Bladder microvascular endothelial cell (primary cell): Measurements from ENCODE around the gene ABLIM2. TPM values are rescaled to one million over a fixed set of nuclear protein-coding genes. Genes with fewer than 3 reads are reported as not detected.

Source experiments
- total RNA-seq: library from RNA; depleted of rRNA; stranded (reverse); fragments of >200 nt; gene quantifications from 2 replicates; pipeline ENCODE4 v1.2.3, GENCODE V29; 2014

The ABLIM2 gene
- total RNA-seq: 6.6 and 6.7 TPM in 2 replicates

GRCh38 chr4:8158710-8159536 lies at the start of gene ABLIM2:
ABLIM2 (minus strand) TSS chr4:8158813; CDS start chr4:8158689, 124 bp downstream.

DNA sequence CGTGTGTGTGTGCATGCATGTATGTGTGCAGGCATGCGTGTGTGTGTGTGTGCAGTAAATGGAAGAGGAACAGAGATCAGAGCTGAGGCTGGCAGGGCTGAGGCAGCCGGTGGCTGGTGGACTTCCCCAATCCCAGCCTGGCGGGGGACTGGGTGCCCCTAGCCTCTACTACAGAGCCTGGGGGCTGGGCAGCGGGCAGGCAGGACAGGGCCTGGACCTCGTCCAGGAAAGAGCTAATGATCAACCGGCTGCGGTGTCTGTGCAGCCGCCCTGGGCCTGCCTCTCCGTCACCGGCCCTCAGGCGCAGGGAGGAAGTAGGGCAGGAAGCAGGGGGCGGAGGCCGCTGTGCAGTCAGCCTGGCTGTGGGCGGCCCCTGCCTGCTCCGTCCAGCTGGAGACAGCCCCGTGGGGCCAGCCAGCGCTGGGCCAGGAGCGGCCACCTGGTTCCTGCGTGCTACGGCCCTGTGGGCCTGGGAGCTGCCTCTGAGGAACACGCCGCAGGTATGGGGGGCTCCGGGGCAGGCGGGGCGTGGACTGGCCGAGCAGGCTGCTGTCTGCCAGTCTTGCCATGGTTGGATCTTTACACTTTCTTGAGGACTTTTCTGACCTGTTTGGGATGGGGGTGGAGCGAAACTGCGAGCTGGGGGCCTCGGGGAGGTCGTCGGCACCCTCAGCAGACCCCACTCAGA lies 40.4 kb upstream of the ABLIM2 start, which contains the start of gene SH3TC1:
TSS of gene SH3TC1 (plus strand) at position 385 of the 688 bp plus-strand sequence. CDS start 5,905 bp downstream, outside the sequence.

GRCh38 chr4:7939377-7940108 lies 219.1 kb downstream of the ABLIM2 start, which contains the start of gene AFAP1:
AFAP1 (minus strand) TSS chr4:7939861; CDS start chr4:7872078, 67,783 bp downstream.

Other genes starting within 250 kb of the ABLIM2 start
- 28.8 and 72.4 TPM in 2 replicates for gene AFAP1, start 219.0 kb downstream of the ABLIM2 start, total RNA-seq
- gene SH3TC1, start 40.5 kb upstream of the ABLIM2 start, total RNA-seq: 140 and 156 TPM in 2 replicates
- gene HTRA3, start 110.9 kb upstream of the ABLIM2 start, total RNA-seq: 1.6 and 8.5 TPM in 2 replicates